LNCAP (cell line): ENCODE measurements around the gene UGT1A6.

Source experiments
- TF ChIP-seq, protein P1 (sequence below): fragments of 450-650 bp; IDR thresholded peaks from 2 replicates; pipeline ENCODE4 v1.5.1; 2017; ENCODE audit warnings: mild to moderate bottlenecking

Gene UGT1A6

DNA sequence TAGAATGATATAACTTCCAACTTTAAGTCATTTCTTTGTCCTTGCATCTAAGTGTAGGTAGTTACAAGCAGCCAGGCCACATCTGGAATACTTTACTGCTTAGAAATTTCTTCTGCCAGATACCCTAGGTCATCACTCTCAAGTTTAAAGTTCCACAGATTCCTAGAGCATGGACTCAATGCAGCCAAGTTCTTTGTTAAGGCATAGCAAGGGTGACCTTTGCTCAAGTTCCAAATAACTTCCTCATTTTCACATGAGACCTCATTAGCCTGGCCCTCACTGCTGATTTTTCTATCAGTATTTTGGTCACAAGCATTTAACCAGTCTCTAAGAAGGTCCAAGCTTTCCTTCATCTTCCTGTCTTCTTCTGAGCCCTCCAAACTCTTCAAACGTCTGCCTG is 28.8 kb upstream of the UGT1A6 start:
- TF ChIP-seq, protein P1, sequence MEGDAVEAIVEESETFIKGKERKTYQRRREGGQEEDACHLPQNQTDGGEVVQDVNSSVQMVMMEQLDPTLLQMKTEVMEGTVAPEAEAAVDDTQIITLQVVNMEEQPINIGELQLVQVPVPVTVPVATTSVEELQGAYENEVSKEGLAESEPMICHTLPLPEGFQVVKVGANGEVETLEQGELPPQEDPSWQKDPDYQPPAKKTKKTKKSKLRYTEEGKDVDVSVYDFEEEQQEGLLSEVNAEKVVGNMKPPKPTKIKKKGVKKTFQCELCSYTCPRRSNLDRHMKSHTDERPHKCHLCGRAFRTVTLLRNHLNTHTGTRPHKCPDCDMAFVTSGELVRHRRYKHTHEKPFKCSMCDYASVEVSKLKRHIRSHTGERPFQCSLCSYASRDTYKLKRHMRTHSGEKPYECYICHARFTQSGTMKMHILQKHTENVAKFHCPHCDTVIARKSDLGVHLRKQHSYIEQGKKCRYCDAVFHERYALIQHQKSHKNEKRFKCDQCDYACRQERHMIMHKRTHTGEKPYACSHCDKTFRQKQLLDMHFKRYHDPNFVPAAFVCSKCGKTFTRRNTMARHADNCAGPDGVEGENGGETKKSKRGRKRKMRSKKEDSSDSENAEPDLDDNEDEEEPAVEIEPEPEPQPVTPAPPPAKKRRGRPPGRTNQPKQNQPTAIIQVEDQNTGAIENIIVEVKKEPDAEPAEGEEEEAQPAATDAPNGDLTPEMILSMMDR = no peak

DNA sequence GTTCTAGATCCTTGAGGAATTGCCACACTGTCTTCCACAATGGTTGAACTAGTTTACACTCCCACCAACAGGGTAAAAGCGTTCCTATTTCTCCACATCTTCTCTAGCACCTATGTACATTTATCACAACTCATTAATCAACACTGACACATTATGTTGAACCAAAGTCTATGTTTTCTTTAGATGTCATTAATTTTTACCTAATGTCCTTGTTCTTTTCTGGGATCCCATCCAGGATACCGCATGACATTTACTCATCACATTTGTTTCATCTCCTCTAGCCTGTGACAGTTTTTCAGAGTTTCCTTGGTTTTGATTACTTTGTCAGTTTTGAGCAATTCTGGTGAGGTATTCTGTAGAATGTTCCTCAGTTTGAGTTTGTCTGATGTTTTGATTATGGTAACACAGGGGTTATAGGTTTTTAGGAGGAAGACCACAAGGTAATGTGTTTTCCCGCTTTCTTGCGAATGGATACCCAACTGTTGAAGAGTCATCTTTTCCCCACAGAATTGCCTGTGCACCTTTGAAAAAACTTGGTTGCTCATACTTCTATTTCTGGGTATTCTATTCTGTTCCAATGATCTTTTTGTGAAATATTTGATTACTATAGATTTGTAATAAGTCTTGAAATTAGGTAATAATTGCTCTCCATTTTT is 24.0 kb upstream of the UGT1A6 start:
- TF ChIP-seq, protein P1 = no peak

DNA sequence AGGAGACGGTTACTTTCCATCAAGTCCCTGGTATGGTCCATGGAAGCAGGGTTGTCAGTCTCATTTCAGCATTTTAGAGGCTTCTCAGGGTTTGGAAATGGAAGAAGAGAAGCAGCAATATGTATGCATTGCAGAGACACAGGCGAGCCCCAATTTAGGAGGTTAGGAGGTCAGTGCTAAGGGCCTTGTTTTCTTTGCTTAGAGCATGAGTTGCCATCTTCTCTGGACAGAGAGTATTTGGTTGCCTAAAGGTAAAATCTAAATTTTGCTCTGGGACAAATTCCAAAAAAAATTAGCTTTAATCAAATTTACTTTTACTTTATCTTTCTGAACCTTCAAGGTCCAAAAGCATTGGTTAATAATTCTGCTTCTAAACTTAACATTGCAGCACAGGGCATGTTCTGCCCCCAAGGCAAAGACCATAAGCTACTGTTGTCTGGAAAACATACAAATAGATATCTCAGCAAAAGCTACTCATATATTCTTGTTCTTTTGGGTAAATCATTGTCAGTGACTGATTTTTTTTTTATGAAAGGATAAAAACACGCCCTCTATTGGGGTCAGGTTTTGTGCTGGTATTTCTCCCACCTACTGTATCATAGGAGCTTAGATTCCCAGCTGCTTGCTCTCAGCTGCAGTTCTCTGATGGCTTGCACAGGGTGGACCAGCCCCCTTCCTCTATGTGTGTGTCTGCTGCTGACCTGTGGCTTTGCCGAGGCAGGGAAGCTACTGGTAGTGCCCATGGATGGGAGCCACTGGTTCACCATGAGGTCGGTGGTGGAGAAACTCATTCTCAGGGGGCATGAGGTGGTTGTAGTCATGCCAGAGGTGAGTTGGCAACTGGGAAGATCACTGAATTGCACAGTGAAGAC is 21.2 kb upstream of the UGT1A6 start, which contains the start of gene UGT1A9:
Gene UGT1A9 (plus strand): TSS at position 609 of the 872 bp plus-strand sequence. CDS start 37 bp downstream, at position 646.
- TF ChIP-seq, protein P1 = no peak

DNA sequence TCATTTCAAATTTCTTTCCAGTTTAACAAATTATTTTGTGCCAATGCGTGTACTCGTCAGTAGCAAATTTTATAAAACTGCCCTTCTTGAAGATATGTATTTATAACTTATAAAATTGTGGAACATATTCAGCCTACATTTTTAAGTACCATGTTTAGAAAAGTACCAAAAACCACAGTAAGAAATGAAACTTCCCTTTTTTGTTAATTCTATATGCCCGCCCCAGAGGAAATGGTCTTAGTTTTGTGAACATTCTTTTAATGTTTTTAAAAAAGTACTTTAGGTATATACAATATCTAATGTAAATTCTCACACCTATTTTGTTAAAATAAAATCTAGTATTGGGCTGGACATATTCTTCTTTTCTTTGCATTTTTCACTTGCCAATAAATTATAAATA is 19.8 kb upstream of the UGT1A6 start:
- TF ChIP-seq, protein P1 = no peak

DNA sequence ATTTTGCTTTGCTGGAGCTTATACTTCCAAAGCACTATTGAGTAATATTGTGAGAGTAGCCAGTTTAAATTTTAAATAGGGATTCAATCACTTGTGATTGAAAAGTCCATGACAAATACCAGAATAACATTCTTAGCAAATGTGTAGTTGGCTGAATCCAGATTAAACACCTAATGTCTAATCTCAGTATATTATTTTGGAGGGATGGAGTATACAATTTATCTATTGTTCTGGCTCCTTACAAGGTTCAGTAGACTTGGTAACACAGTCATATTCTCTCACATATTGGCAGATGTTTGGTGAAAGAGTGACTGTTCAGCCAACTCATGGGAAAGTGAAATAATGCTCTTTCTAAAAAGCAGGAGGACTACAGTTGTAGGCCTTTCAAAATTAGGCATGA is 18.8 kb upstream of the UGT1A6 start:
- TF ChIP-seq, protein P1 = no peak

DNA sequence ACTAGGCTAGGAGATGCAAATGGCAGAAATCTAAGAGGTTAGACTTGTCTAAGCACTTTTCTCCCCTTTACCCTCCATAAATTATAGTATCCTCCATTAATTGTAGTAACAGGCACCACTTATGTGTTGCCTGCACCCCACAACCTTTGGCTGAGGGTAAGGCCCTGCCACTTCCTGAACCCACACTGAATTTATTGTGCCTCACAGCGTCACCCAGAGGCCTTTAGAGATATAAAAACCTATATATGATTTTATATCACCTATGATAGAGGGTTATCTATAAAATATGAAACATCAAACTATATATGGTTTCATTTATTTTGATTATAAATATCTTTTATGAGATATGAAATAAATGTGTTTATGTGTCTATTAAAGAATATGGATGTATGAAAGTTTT is 18.4 kb upstream of the UGT1A6 start:
- TF ChIP-seq, protein P1 = no peak

DNA sequence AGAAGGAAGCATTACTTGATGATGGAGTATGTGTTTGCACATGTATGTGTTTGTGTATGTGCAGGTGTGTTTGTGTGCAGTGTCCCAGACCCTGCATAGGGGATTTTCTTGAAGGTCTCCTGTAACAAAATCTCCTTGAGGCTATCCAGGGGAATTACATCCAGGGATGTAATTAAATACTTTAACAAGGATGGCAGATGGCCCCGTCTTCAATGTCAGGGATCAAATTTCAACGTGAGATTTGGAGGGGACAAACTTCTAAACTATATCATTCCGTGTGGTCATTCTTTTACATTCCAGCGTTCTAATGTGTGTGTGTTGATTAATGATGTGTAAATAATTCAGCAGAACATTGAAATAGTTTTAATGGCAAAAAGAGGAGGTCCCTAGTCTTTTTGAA is 17.7 kb upstream of the UGT1A6 start:
- TF ChIP-seq, protein P1 = no peak
